ENCODE measurements around the gene SPATA46.

GRCh38 chr1:162417650-162418049 is 41.0 kb upstream of the SPATA46 start:
- TF ChIP-seq ZNF513 (tag by site-specific recombination; IDR thresholded peaks at IDR 0.05) (no peak), ZNF302 (tag by site-specific recombination; IDR thresholded peaks at IDR 0.05; ENCODE audit: low read depth) (no peak), PRDM1 (tag by site-specific recombination; IDR thresholded peaks at IDR 0.05) (no peak), ELK4 (IDR thresholded peaks at IDR 0.05; ENCODE audit: borderline replicate concordance, low read depth, low read length) (no peak), ZNF24 (tag by site-specific recombination; IDR thresholded peaks at IDR 0.05) (no peak), CTCF (tag by site-specific recombination; IDR thresholded peaks at IDR 0.05) (no peak), ZBTB7A (tag by site-specific recombination; IDR thresholded peaks at IDR 0.05; ENCODE audit: low read depth) (no peak), ZBTB17 (tag by site-specific recombination; IDR thresholded peaks at IDR 0.05) (no peak), ZNF621 (tag by site-specific recombination; IDR thresholded peaks at IDR 0.05) (no peak), ZNF350 (tag by site-specific recombination; IDR thresholded peaks at IDR 0.05) (no peak), ZNF2 (tag by site-specific recombination; IDR thresholded peaks at IDR 0.05) (no peak), ATF2 (tag by site-specific recombination; IDR thresholded peaks at IDR 0.05; ENCODE audit: low read depth) (no peak), ZNF624 (tag by site-specific recombination; IDR thresholded peaks at IDR 0.05) (no peak)

Measured in HEK293 (cell line).